ENCODE results near the gene ZNF792.
"Not testable (repeated sequence)": the region's sequence is repeated elsewhere in the genome, so short reads cannot be mapped to it uniquely, and the experiment has no call there.

The ZNF792 gene

GRCh38 chr19:34963573-34964406 lies at the start of gene ZNF792:
ZNF792 (minus strand) TSS chr19:34964229; CDS start chr19:34963662, 567 bp downstream.
- peak; percentile 46 to 74 for DNase-seq

GRCh38 chr19:35013041-35013819 lies 49.2 kb upstream of the ZNF792 start:
- DNase-seq, result peak in 1 of 2 experiments; percentile 13

- no peak for DNase-seq
Observed at GRCh38 chr19:35011737-35012682, 48.0 kb upstream of the ZNF792 start.

- DNase-seq, result no peak
Observed at GRCh38 chr19:35011091-35011689, 47.2 kb upstream of the ZNF792 start.

DNA sequence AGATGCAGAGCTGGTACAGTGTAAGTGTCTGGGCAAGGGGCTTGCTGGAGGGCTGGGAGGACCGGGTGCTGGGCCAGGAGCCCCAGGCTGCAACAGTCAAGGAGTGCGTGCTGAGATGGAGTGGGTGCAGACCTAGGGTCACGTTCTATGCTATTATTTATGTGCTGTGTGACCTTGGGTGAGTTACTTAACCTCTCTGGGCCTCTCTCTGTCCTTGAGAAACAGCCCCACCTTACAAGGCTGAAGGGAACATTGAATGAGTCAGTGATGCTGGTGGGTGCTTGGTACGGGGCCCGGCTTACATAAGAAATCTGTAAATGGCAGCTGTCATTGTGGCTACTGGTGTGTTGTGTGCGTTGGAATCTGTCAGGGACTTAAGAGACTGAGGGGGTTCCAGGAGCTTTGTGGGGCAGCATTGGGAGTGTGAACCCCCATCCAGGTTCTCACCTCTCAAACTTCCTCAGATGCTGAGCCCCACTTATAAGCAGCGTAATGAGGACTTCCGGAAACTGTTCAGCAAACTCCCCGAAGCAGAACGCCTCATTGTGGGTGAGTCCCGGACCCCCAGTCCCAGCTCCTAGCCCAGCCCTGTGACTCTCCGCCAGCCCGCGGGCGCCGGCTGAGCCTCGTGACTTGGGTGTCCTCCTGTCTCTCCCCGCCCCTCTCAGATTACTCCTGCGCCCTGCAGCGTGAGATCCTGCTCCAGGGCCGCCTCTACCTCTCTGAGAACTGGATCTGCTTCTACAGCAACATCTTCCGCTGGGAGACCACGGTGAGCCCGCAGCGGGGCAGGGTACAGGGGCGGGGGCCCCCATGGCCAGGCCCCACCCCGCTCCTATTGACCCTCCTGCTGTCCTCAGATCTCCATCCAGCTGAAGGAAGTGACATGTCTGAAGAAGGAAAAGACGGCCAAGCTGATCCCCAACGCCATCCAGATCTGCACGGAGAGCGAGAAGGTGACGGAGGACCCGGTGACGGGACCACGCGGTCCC lies 45.7 kb upstream of the ZNF792 start:
- DNase-seq, result no peak

DNA sequence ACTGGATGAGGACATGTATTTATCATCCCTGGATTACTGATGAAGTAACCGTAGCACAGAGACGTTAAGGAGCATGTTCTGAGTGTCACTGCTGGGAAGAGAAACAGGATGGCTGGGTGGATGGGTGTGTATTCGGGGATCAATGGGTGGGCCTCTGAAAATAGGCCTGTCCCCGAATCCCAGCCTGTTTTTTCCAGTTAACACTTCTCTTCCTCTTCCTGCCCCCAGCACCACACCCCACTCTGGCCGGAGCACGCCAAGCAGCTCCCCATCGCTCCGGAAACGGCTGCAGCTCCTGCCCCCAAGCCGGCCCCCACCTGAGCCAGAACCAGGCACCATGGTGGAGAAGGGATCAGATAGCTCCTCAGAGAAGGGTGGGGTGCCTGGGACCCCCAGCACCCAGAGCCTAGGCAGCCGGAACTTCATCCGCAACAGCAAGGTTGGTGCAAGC lies 44.9 kb upstream of the ZNF792 start:
- DNase-seq, result no peak

DNA sequence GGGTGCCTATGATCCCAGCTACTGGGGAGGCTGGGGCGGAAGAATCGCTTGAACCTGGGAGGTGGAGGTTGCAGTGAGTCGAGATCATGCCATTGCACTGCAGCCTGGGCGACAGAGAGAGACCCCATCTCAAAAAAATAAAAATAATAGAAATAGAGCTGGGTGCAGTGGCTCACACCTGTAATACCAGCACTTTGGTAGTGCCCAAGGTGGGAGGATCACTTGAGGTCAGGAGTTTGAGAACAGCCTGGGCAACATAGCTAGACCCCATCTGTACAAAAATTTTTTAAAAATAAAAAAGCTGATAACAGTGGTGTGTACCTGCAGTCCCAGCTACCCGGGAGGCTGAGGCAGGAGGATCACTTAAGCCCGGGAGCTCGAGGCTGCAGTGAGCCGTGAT lies 43.4 kb upstream of the ZNF792 start:
- not testable (repeated sequence) for DNase-seq

DNA sequence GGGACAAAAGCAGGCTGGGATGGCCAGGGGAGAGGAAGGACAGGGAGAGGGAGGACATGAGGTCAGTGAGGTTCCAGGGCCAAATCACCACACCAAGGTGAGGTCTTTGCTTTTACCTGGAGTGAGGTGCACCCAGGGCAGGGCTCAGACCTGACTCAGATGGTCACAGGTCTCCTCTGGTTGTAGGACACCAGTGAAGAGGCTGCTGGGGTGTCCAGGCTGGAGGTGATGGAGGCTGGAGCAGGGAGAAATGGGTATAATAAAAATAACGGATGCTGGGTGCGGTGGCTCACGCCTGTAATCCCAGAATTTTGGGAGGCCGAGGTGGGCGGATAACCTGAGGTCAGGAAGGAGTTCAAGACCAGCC lies 43.0 kb upstream of the ZNF792 start:
- no peak for DNase-seq

- DNase-seq, result no peak
Observed at GRCh38 chr19:35006342-35006998, 42.4 kb upstream of the ZNF792 start.

- DNase-seq, result not testable (repeated sequence)
Observed at GRCh38 chr19:35006007-35006341, 41.9 kb upstream of the ZNF792 start.

- no peak for DNase-seq
Observed at GRCh38 chr19:35005256-35005977, 41.4 kb upstream of the ZNF792 start.

GRCh38 chr19:35004517-35005255 lies 40.7 kb upstream of the ZNF792 start:
- DNase-seq, result no peak

- DNase-seq, result no peak
Observed at GRCh38 chr19:35002037-35002535, 38.1 kb upstream of the ZNF792 start.

GRCh38 chr19:35000647-35001501 lies 36.8 kb upstream of the ZNF792 start:
- DNase-seq, result peak; percentile 20 to 58

- DNase-seq, result no peak
Observed at GRCh38 chr19:35000338-35000646, 36.3 kb upstream of the ZNF792 start.

DNA sequence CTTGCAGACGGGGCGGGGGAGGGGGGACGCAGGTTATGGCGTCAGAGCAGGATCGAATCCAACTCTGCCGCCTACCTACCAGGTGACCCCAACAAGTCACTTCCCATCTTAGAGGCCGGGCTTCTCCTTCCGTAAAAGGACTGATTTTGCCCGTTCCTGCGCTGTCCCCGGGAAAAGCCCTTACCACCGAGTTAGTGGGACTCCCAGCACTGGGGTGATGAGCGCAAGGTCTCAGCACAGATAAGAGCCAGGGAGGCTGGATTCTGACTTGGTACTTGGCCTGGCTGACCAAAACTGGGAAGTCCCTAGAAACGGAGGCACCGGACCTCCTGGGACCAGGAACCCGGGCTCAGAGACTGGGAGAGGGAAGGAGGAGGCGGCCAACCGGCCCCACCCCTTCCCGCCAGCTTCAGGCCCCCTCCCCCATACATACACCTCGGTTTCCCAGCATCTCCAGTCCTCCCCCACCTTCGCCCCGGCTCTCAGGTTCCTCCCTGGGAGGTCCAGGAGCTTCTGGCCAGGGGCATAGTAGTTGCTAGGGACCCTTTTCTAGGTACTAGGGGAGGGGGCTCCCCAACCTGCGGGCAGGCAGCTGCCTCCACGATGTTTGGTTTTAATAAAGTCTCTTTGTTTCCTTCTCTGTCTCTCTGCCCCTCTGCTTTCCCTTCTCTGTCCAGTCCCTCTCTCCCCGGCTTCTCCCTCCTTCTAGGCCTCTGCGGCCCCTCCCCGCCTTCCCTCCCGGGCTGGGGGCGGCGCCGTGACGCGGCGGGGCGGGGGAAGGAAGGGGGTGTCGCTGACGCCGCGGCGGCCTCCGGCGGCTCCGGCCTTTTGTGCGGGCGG lies 35.7 kb upstream of the ZNF792 start, which contains the start of gene GRAMD1A:
Gene GRAMD1A, plus strand, starts transcription at position 826 of the 840 bp plus-strand sequence. CDS start 156 bp downstream, outside the sequence.
- peak; percentile 24 to 62 for DNase-seq

All from SHP77 (cell line).